Activated T-helper 1 cell treated with anti-CD3 and anti-CD28 coated beads, Interleukin-2, amount 50 U/mL, for 16 hours (primary cell): ENCODE data around the gene PARS2.
"Not testable (repeated sequence)": the region's sequence is repeated elsewhere in the genome, so short reads cannot be mapped to it uniquely, and the experiment has no call there.

Source experiments
- DNase-seq, 2 donors: peaks; one replicate each; pipeline ENCODE4 v3.0.0-alpha.2; 2020; ENCODE audit warnings: low read depth in 1 of 2, low spot score in 1 of 2

PARS2 gene

DNA sequence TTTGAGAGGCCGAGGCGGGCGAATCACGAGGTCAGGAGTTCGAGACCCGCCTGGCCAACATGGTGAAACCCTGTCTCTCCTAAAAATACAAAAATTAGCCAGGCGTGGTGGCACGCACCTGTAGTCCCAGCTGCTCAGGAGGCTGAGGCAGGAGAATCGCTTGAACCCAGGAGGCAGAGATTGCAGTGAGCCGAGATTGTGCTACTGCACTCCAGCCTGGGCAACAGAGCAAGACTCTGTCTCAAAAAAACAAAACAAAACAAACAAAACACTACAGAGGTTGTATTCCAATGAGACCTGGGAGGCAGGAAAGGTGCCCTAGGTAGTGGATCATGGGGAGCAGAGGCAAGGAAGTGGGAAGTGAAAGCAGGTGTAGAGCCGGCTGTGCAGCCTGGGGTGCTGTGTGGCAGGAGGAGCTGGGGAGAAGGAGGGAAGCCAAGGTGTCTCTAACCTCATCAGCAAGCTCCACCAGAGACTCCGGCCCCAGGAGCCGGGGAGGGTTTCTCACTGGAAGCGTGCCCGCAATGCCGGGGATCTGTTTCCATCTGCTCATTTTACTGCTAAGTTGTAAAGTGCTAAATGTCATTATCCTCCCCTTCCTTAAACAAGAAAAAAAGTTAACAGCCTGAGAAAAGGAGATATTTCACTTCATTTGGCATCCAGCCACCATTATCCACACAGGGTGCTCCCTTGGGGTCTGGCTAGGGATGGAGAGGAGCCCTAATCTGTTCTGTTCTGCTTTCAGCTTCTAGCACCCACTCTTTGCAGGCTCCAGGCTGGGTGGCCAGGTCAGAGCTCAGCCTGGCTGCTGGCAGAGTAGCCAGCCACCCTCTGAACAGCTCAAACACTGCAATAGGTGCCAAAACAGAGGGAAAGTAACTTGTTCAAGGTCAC, 11.8 kb upstream of the PARS2 start:
- DNase-seq, result not testable (repeated sequence)

DNA sequence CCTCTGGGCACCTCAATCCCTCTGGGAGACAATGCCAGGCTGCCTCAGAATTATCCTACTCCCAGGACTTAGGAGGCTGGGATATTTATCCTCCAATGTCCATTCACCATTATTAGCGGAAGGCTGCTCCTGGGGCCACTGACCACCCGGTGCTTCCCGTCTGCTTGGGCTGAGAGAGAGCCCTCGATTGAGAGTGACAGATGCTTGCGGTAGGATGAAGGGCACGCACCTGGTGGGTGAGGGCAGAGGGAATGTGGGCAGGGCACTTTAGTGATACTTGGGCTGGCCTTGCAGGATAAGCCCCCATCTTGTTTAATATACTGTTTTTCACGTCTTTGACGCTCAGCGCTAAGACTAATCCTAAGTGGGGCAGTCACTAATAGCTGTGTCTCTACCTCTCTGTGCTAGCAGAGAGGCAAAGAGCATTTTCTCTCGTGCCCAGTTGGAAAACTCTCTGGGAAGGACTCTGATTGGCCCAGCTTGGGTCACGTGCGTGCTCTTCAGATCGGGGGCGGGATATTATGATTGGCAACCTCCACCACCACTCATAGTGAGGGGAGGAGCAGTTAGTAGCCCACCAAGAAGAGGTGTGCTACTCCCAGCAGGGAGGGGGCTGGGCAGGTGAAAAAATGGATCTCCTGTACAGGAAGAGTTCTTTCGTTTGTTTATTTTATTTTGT, 10.6 kb upstream of the PARS2 start:
- DNase-seq, result no peak

- no peak for DNase-seq
These were observed 8.6 kb upstream of the PARS2 start for GRCh38 chr1:54772951-54773350.

GRCh38 chr1:54768093-54768492, 3.8 kb upstream of the PARS2 start:
- no peak for DNase-seq

GRCh38 chr1:54767526-54767925, 3.2 kb upstream of the PARS2 start:
- DNase-seq, result no peak

DNA sequence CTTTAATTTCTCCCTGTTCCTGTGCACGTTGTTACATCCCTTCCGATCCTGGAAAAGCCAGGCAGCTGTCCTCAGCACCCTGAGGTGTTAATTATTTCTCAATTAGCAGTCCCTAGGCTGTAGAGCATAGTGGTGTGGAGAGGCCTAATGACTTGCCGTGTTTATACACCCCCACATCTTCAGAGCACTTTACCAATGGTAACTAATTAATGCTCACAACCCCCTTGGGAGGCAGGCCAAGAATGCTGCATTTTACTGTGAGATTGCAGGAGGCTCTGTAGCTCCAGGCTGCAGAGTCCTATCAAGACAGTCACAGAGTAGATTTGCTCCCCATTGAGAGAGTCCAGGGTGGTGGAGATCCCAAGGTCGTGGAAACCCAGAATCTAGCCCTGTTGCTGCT, 2.4 kb upstream of the PARS2 start:
- DNase-seq, result no peak

DNA sequence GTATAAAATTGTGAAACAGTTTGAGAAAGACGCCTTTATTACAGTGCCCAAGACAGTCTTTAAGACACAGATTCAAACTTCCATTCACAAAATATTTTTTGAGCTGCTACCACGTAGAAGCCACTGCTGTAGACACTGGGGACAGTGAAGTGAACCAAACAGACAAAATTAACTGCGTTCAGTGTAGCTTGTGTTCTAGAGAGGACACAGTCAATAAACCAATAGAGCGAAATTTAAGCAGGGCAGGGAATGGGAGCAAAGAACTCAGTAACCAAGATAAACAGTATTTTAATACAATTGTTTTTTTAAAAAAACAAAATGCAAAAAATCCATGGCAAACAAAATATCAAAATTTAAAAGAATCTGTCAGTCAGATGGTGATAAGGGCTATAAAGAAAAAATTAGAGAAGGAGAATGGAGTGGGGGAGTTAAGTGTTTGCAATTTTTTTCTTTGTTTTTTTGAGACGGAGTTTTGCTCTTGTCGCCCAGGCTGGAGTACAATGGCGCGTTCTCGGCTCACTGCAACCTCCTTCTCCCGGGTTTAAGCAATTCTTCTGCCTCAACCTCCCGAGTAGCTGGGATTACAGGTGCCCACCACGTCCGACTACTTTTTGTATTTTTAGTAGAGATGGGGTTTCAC, 719 bp upstream of the PARS2 start:
- DNase-seq, result no peak

GRCh38 chr1:54763816-54764132, 549 bp downstream of the PARS2 start:
- DNase-seq, result no peak

DNA sequence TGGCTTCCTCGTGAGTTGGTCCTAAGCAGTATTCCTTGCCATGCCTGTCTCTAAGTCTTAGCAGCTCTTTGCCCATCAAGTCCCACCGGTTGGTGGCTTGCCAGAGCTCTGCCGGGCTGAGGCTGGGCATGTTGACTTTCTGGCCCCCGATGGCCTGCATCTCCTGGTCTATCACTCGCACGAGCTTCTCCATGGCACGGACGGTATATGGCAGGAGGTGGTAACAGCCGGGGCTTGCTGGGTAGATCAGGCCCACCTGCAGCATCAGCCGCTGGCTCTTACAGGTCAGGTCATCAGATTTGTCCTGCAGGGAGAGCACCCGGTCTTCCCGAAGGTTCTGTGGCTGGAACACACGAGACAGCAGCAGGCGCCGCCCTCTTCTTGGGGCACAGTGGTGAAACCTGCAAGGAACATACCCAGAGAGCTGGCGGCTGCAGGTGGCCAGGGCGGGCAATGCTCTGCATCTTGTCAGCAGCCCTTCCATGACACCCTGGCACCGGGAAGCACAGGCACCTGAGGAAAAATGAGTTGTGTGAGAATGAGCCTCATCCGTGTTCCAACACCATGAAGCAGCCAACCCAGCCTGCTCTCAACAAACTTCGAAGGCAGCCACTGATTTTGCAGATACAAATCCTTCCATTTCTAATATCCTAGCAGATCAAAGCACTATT, 5.5 kb downstream of the PARS2 start:
- no peak for DNase-seq

GRCh38 chr1:54757833-54758232, 6.5 kb downstream of the PARS2 start:
- DNase-seq, result no peak

DNA sequence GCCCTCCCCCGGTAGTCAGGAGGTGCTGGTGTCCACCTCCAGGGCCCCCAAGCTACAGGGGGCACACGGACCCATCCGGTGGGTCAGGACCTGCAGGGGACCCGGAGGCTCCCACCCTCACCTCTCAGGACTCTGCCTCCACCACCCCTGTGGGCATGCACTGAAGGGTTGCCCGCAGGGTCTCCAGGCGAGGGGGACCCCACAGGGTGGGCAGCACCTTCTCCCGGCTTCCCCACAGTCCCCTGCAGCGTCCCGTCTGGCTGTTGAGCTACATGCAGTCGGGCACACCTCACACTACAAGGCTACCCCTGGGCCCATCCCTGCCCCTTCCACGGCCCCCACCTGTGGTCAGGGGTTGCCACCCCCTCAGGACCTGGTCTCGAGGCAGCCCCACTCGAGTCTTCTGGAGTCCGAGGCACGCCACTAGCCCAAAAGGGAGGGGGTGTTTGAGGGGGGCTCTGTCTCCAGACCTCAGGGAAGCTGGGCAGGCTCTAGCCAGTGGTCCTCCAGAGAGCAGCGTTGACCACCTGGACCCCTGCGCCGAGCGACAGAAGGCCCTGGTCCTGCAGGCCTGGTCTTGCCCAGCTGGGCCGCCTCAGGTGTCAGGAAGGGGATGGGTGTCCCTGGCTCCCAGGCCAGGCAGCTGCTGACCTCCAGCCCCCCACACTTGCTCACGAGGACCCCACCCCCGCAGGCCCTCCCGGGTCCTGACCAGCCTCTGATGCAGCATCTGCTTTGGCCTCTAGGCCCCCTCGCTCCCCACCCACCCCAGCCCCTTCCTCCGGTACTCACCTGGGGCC, 9.6 kb downstream of the PARS2 start:
- DNase-seq, result no peak

DNA sequence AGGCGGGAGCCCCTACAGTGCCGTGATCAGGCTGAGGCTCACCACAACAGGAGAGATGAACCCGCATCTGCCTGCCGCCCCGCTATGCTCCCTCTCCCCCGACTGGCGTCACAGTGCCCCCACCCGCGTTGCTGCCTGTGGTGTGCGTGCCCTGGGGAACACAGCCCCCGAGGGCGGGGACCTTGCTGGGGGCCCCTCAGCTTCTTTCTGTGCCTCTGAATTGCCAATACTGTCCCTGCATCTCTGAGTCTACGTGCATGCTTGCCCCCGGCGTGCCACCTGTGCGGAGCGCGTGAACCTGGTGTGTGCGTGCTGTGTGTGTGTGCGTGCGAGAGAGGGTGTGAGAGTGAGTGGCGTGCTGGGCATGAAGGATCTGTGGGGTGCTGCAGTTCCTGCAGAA, 10.3 kb downstream of the PARS2 start:
- DNase-seq, result no peak

DNA sequence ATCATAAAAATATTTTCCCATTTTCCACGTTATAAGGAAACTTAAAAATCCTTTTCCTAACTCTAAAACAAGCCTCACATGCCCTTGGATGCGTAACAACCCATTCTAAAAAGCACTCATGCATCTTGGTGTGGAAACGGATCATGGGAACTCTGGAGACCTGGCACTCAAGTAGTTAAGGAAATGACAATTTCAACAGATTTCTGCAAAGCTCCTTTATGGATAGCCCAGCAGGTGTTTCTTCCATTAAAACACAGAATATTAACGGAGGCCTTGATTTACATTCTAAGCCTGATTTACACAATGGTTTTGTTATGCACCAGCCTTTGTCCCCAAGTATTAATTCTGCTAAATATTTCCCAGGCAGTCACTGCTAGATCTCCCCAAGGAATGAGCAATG, 12.9 kb downstream of the PARS2 start:
- DNase-seq, result no peak

DNA sequence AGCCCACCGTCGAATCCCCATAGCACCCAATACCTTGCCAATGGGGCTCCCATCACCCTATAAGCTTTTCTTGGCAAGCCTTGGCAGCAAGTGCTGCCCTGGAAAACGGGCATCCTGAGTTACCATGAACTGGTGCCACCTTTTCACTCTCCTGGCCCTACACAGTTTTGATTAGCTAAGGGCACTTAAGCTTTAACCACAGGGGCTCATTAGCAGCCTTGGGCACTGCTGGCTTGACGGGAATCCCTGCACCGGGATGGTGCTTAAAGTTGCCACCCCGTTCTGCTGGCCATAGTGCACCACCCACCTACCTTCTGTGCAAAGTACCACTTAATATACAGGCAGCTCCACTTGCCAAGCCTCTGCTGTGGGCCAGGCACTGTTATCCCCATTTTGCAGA, 13.7 kb downstream of the PARS2 start:
- no peak for DNase-seq

GRCh38 chr1:54748094-54748835, 16.1 kb downstream of the PARS2 start:
- no peak for DNase-seq

DNA sequence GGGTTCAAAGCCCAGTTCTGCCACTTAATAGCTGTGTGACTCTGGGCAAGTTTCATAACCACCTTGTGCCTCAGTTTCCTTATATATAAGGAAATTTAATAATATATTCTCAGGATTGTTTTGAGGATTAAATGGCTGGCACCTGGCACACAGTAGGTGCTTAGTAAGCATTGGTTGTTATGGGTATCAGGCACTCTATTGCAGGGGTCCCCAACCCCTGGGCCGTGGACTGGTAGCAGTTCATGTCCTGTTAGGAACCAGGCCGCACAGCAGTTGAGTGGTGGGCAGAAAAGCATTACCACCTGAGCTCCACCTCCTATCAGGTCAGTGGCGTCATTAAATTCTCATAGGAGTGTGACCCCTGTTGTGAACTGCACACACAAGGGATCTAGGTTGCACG, 18.5 kb downstream of the PARS2 start:
- DNase-seq, result no peak

DNA sequence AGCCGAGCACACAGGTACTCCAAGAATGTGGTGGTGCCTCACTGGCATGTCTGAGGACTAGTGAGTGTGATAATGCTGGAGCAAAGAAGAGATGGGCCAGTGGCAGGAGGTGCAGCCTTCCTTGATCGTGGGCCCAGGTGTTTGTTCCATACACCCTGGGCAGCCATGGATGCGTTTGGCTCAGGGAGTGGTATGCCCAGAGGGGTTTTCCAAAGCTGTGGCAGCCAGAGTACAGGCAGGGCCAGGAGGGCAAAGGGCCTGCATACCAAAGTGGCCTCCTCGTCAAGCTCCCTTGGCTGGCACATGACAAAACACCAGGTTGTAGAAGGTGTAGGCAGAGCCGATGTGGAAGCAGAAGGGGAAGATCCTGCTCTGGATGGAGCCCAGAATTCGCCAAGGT, 19.0 kb downstream of the PARS2 start:
- DNase-seq, result no peak

GRCh38 chr1:54744696-54745095, 19.6 kb downstream of the PARS2 start:
- no peak for DNase-seq

DNA sequence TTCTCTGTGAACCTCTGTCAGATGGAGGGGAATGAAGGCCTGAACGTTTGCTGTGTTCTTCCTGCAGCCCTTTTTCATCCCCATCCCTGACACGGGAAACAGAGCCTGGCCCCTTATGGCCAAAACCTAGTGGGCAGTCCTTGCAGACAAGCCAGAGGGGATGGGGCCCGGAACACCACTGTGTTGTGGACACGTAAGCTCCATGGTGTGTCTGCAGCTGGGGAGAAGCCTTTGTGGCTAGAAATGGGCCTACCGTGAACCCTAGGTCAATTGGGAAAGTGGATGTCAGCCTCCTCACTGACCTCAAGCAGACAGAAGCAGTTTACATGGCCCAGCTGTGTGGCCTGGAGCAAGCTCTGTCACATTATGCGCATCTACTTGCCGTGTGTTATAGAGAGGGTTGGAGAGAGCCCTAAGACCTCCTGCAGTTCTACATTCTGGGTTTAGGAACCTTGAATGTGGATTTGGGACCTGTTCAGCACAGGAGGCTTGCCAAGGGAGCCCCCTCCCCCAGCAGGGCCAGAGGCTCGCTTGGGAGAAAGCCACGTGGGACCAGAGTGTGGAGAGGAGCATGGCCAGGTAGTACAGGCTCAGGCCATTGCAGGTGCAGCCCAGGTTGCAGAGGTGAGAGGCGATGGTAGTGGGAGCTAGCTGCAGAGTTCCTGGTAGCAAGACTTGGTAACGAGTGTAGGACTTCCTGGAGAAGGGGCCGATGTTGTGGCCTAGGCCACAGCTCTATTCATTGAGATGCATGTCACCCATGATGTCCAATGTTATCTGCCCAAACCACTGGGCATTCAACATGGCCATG, 20.7 kb downstream of the PARS2 start:
- no peak for DNase-seq
